Esophagus squamous epithelium (tissue), 4 donors: Measurements from ENCODE around the gene IFITM2.
"Not testable (repeated sequence)": the region's sequence is repeated elsewhere in the genome, so short reads cannot be mapped to it uniquely, and the experiment has no call there.

ENCODE experiments used
- POLR2A ChIP-seq, 4 donors: fragments of 450-650 bp; IDR thresholded peaks; one replicate each; pipeline ENCODE4 v1.6.1; 2017; ENCODE audit warnings: antibody characterized with exemption in 4 of 4, mild to moderate bottlenecking in 4 of 4, moderate library complexity in 3 of 4
- TF ChIP-seq, protein P1 (sequence below), 6 experiments: fragments of 450-650 bp in 4 of 6; fragments of 200-600 bp in 2 of 6; sonication (generic) in 2 of 6; IDR thresholded peaks; one replicate each; pipeline ENCODE4 v1.5.1; 2016 to 2019; ENCODE audit warnings: antibody characterized with exemption in 6 of 6, mild to moderate bottlenecking in 4 of 6, moderate library complexity in 4 of 6

DNA sequence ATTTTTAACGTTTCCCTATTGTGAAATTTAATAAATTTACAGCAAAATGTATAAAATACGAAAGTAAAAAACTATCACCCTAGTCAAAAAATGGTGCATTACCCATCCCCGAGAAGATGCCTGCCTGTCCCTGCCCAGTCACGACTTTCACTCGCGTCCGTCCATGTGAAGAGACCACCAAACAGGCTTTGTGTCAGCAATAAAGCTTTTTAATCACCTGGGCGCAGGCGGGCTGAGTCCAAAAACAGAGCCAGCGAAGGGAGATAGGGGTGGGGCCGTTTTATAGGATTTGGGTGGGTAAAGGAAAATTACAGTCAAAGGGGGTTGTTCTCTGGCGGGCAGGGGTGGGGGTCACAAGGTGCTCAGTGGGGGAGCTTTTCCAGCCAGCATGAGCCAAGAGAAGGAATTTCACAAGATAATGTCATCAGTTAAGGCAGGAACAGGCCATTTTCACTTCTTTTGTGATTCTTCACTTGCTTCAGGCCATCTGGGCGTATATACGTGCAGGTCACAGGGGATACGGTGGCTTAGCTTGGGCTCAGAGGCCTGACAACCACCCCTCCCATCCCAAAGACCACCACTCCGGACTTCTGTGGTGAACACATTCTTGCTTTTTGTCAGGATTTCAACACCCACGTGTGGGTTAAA, 26.1 kb downstream of the IFITM2 start:
- TF ChIP-seq, protein P1, sequence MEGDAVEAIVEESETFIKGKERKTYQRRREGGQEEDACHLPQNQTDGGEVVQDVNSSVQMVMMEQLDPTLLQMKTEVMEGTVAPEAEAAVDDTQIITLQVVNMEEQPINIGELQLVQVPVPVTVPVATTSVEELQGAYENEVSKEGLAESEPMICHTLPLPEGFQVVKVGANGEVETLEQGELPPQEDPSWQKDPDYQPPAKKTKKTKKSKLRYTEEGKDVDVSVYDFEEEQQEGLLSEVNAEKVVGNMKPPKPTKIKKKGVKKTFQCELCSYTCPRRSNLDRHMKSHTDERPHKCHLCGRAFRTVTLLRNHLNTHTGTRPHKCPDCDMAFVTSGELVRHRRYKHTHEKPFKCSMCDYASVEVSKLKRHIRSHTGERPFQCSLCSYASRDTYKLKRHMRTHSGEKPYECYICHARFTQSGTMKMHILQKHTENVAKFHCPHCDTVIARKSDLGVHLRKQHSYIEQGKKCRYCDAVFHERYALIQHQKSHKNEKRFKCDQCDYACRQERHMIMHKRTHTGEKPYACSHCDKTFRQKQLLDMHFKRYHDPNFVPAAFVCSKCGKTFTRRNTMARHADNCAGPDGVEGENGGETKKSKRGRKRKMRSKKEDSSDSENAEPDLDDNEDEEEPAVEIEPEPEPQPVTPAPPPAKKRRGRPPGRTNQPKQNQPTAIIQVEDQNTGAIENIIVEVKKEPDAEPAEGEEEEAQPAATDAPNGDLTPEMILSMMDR (IDR thresholded peaks at IDR 0.05), result not testable (repeated sequence)
- TF ChIP-seq POLR2A (IDR thresholded peaks at IDR 0.05), result not testable (repeated sequence)
